ENCODE data around the gene AMPD2.

The AMPD2 gene

DNA sequence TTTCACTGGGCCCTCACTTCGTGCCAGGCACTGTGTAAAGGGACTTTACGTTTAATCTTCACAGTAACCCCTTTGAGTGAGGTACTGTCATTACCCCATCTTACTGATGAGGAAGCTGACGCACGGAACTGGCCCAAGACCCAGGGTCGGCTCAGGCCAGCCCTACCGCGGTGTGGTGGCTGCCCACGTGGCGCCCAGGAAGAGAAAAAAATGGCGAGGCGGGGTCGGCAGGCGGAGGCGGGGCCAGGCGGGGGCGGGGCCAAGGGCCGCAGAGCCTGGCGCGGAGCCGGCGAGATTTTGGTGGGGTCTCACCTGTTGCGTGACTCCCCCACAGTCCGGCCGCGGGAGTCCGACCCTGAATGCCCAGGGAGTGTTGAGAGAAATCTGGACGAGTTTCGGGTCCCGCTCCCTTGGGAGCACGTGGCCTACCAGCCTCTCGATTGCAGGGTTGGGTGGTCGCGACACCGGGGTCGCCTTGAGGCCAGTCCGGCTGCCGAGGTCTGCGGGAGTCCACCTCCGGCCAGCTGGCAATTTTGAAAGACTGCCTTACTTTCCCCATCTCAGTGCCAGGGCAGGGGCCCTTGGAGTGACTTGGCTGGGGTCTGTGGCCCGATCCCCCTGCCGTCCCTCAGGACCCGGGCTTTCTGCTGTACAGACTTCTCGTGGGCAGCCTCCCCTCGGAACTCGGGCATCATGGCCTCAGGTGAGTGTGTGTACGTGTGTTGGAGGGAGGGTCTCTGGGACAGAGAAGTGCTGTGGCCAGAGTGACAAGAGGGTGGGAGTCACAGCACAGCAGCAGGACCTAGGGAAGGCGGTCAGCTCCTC, at the start of gene AMPD2, which contains the start of gene GNAT2:
Gene AMPD2 (plus strand): TSS at position 262 of the 825 bp plus-strand sequence. CDS start 1,339 bp downstream, outside the sequence.
Gene GNAT2 (minus strand): TSS at position 41 of the 825 bp plus-strand sequence. CDS start 6,746 bp downstream, outside the sequence.
- DNase-seq (ENCODE audit: low spot score) = peak; percentile 82

DNA sequence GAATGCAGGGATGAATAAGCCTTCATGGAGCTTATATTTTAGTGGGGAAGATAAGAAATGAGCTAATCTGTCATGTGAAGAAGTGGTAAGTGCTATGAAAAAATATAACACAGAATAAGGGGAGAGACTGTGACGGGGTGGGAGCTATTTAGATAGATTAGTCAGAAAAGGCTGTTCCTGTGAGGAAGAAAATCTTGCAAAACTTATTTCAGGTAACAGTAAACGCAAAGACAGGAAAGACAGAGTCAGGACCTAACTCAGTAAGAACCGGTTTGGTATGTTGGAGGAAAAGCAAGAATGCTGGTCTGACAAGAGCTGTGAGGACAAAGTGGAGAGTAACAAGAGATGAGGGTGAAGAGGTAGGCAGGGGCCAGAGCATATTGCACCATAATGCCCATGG, 49.2 kb upstream of the AMPD2 start:
- no peak for DNase-seq (ENCODE audit: low spot score)

DNA sequence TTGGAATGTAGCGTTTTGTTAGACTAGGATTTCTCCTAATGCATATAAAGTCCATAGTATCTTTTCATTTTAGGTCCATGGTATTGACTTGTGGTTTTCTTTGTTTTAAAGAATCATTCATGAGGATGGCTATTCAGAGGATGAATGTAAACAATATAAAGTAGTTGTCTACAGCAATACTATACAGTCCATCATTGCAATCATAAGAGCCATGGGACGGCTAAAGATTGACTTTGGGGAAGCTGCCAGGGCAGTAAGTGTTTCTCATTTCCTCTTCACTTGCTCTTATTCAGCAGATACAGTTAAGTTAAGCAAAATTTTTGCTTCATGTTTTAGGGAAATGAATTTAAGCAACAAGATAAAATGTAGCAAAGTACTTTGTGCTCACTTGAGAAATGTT, 45.9 kb upstream of the AMPD2 start:
- DNase-seq (ENCODE audit: low spot score) = no peak

DNA sequence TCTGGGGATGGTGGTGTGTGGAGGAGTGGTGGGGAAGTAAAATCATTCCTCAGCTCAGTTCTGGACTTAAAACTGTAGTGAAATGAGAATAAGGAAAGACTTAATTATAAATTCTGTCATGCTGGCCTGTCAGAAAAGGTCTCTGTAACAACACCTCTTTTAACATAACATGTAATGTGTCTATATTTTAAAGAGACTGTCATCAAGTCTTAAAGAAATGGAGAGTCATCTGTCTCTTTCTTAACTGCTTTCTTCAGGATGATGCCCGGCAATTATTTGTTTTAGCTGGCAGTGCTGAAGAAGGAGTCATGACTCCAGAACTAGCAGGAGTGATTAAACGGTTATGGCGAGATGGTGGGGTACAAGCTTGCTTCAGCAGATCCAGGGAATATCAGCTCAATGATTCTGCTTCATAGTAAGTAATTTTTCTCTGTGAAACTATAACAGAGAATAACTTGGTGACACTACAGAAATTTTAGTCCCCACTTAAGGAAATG, 40.6 kb upstream of the AMPD2 start:
- DNase-seq (ENCODE audit: low spot score) = no peak

DNA sequence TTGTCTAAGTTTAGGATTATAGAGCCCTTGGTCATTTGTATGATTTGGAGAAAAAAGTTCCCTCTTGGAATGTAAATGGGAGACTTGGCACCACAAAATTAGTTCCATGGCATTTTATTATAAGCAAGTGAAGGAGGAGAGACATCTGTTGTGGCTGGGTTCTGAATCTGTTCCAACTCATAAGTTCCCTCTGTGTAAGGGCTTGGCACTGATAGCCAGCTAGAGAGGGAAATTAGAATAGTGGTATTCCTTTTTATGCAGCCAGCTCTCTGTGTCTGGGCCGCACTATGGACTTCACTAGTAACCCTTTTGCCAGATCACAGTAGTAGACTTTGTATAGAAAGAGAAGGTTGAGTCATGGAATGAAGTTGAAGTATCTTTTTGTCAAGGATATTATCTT, 40.1 kb upstream of the AMPD2 start:
- no peak for DNase-seq (ENCODE audit: low spot score)

DNA sequence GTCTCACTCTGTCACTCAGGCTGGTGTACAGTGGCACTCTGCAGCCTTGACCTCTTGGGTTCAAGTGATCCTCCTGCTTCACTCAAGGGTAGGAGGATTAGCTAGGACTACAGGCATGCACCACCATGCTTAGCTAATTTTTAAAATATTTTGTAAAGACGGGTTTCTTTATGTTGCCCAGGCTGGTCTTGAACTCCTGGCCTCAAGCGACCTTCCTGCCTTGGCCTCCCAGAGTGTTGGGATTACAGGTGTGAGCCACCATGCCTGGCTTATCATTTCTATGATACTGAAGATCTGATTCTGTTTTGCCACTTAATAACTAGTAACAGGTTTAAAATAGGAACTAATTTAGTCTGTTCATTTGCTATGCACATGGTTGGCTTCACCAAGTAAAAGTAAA, 37.6 kb upstream of the AMPD2 start:
- no peak for DNase-seq (ENCODE audit: low spot score)

DNA sequence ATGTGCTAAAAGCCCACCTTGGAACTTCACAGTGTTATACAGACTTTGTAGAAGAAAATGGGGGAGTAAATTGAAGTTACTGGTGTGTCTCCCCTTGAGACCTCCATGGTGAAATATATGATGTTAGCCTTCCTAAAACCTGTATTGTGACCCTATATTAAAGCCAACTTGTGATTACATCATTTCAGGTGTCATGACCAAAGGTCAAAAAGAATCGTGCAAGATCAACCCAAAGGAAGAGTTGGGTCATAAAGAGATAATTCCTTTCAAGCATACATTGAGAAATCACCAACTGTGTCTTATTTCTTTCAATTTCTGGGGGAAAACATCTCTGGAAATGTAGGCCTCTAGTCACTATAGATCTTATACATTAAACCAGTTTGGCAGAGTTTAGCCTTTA, 34.9 kb upstream of the AMPD2 start:
- DNase-seq (ENCODE audit: low spot score) = no peak

DNA sequence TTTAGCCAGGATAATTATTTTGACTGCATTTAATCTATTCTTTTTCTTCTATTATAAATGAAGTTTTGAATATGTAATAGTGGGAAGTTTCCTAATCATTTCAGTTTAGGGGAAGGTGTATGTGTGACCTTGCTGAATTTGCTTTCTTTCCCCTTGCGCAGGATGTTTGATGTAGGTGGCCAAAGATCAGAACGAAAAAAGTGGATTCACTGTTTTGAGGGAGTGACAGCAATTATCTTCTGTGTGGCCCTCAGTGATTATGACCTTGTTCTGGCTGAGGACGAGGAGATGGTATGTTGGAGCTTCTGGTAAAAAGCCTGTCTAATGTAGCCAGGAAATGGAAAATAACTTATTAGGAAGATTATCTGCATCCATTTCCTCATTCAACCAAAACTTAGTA, 33.6 kb upstream of the AMPD2 start:
- DNase-seq (ENCODE audit: low spot score) = no peak

DNA sequence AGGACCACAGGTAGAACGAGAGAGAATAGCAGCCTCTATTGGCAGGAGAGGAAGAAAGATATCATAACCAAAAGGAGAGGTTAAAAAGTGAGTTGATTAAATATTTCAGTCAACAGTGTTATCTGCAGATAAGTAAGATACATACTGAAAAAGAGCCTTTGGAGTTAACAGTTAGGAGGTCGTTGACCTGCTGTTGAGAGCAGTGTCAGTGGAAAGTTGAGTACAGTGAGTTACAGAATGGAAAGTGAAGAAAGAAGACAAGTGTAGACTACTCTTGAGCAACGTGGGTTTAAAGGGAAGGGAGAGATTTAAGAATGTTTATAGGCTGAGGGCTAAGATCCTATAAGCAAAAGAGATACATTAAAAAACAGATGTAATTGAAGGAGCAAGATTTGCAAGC, 30.5 kb upstream of the AMPD2 start:
- DNase-seq (ENCODE audit: low spot score) = no peak

DNA sequence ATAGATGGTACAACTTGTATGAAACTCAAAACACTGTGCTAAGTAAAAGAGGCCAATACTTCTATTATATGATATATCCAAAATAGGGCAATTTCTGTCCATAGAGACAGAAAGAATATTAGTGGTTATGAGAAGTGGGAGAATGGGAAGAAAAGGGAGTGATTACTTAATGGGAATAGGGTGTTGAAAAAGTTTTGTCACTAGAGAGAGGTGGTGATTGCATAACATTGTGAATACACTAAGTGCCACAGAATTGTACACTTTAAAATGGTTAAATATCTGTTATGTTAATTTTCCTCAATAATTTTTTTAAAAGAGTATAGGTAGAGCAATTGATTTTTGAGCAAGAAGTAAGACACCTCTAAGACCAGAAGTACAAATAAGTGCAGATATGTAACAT, 30.0 kb upstream of the AMPD2 start:
- DNase-seq (ENCODE audit: low spot score) = no peak

DNA sequence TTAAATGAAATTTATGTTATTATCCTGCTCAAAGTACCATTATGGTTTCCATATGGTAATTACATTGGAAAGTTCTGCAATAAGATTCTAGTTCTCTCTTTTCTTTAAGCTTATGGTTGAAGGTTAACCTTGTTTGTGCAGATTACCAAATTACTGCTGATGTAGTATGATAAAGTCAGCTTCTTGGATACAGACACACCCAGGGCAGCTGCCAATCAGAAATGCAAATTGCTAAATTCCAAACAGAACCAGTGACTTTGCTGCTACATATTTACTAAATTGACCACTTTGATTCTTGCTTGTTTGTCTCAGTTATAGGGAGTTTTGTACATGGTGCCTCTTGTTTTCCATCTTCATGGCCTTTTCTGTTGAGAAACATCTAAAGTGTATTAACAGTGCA, 26.7 kb upstream of the AMPD2 start:
- no peak for DNase-seq (ENCODE audit: low spot score)

DNA sequence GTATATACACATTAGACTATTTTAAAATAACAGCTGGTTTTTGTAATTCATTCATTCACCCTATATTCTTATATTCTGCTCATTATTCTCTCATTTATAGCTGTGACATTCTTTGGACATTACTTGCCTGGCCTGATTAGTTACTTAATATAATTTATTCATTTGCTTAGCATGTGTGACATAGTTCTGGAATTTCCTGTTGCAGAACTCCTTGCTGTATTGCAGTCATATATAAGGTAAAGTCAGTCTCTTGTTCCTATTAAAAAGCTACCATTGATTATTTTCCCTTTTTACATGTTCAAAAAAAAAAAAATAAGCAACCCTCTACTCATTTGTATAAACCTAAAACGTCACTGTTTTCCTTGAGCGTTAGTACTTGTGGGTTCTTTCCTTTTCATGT, 24.1 kb upstream of the AMPD2 start:
- no peak for DNase-seq (ENCODE audit: low spot score)

DNA sequence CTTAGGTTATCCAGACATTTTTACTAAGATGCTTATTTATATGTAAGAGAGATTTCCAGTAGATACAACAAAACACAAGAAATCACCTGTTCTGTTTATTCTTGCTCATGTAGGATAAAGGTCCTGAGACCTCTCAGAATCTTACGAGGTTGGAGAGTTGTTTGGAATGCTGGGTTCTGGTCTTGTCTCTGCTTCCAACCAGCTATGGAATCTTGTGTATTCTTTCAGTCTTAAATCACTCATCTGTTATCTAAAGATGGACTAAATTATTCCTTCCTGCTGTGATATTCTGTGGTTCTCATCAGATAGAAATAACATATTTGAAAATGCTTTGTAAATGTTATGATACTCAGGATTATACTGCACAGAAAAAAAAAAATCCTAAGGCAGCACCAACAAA, 21.5 kb upstream of the AMPD2 start:
- DNase-seq (ENCODE audit: low spot score) = no peak

DNA sequence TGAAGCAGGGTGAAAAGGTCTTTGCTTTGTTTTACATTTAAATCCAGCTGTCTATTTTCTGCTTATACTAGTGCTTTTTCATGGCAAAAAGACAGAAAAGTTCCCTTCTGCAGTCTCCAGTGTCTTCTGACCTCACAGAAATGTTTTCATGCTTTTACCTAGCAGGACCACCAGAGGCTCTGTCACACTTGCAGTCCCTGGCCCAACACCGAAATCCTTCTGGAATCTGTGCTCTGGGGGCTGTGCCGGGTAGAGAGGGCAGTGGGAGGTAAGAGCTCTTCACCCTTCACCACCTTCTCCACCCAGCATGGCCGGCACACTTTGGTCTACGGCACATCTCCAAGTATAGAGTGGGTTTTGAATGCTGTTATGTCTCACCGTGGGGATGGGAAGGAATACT, 21.0 kb upstream of the AMPD2 start:
- DNase-seq (ENCODE audit: low spot score) = no peak

DNA sequence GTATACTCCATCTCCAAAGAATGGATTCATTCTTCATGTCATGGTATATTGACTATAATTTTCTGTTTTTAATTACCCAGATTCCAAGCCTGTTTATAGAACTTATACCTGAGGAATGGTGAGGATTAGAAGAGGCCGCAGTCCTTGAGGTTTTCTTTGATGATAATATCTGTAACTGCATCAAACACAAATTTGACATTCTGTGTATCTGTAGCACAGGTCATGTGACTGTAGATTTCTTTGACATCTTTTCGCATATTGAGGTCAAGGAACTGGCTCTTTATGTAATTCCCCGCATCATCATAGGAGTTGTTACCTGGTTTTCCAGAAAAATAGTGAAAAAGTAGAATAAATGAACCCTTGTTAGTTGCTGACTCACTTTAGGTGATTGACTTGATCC, 16.4 kb upstream of the AMPD2 start:
- no peak for DNase-seq (ENCODE audit: low spot score)

DNA sequence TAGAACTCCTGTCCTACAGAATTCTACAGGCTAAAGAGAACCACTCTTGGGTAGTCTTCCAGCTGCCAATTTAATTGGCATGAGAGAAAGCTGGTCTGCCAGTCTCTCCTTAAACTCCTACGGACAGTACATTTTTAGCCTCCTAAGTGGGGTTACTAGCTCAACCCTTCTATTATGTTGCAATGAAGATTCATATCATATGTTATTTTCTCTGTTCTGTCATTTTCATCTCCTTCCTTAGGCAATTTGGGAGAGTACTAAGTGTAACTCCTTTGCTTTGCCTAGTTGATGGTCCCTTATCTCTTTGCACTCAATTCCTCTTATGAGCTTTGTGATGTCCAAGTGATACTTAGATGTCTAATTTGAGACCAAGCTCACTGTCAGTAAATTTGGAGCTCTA, 14.3 kb upstream of the AMPD2 start:
- DNase-seq (ENCODE audit: low spot score) = no peak

DNA sequence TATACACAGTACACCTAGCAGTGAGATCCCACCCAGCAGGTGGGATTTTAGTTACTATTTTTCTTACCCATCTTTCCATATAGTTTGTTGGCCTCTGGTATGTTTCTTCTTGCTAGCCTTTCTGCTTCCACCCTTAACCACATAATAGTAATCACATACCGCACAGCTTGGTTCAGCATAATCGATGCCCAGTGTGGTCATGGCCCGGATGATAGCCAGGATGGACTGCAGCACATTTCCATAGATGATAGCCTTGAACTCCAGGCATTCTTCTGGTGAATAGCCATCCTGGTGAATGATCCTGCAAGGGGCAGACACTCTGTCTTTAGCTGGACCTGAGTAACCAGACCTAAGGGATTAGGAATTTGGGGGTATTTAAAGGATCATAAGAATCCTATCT, 9.8 kb upstream of the AMPD2 start:
- DNase-seq (ENCODE audit: low spot score) = no peak

DNA sequence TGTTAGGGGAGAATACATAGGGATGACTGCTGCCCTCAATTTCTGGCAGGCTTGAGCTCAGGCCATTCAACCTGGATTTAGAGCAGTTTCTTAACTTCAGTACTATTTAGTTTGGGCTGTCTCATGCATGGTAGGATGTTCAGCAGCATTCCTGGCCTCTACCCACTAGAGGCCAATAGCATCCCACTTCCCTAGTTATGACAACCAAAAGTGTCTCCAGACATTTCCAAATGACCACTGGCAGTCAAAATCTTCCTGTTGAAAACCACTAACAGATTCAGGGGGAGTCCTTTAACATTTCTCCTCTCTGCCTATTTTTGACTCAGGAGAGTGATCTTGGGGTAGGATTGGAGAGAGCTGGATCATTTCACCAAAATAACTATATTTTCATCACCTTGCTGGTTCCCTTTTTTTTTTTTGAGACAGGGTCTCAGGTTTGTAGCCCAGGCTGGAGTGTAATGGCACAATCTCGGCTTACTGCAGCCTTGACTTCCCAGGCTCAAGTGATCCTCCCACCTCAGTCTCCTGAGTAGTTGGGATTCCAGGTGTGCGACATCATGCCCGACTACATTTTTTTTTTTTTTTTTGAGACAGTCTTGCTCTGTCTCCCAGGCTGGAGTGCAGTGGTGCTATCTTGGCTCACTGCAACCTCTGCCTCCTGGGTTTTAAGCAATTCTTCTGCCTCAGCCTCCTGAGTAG, 8.9 kb upstream of the AMPD2 start:
- no peak for DNase-seq (ENCODE audit: low spot score)

DNA sequence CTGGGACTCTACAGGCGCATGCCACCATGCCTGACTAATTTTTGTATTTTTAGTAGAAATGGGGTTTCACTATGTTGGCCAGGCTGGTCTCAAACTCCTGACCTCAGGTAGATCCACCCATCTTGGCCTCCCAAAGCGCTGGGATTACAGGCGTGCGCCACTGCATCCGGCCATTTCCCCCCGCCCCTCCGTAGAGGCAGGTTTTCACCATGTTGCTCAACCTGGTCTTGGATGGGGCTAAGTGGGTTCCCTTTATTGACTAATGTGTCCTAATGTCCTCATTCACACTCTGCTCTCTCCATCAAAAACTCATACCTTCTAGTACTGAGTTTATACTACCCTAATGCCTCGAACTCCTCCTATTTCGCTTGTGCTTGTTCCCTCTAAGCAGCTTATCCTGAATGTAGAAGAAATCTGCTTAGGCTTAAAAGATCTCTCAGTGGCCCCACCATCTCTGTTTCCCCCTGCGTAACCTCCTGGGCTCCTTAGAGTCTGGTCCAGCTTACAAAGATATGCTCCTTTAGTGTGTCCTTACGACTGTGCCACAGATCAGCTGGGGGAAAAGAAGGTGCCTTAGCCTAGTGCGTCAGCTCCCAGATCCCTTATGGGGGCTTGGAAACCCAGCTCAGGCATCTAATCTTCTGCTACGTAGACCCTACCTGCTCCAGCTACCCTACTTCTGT, 8.2 kb upstream of the AMPD2 start:
- DNase-seq (ENCODE audit: low spot score) = no peak

DNA sequence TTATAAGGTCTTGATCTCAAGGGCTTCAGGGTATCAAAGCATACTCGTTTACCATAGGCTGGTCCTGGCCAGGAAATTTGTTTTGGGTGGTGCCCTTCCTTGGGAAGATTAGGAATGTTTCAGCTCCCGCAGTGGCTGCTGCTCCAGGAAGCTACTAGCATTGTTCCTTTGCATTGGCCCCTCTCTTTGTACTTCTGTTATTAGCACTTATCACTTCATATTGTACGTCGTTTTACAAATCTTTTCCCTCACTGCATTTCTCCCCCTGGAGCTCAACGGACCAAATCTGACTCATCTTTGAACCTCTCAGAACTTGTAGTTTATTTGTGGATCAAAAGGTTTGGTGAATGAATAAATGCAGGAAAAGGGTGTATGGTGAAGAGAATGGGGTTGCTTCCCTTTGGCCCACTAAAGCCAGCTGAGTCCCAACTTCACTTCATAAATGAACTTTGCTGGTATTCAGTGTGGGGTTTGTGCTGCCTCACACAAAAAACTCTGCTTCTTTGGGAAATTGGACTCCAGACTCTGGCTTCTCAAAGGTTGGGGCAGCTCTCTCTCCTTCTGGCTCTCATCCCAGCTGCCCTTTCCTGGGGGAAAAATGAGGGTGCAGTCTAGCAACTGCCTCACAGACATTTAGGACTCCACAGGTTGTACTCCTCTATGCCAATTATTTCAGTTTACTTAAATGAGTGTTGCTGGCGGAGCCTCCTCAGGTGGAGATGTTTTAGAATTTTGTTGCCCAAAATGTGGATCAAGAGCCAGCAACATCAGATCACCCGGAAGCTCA, 6.1 kb upstream of the AMPD2 start:
- DNase-seq (ENCODE audit: low spot score) = no peak

DNA sequence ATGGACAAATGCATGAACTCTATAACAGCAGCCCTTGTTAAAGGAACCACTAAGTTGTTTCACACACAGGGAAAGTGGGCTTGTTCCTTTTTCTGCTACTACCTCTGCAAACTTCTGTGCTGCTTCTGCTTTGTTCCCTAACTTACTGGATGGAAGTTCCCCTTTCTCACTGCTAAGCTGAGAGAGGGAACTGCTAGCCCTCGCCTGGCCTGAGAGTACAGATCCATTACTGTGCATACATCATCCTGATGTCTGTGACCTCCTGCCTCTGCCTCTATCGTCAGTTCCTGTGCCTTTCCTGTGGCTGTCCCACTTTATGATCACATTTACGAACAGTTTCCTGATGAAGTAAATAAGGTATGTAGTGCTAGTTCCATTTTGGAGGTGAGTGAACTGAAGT, 3.8 kb upstream of the AMPD2 start:
- DNase-seq (ENCODE audit: low spot score) = no peak

DNA sequence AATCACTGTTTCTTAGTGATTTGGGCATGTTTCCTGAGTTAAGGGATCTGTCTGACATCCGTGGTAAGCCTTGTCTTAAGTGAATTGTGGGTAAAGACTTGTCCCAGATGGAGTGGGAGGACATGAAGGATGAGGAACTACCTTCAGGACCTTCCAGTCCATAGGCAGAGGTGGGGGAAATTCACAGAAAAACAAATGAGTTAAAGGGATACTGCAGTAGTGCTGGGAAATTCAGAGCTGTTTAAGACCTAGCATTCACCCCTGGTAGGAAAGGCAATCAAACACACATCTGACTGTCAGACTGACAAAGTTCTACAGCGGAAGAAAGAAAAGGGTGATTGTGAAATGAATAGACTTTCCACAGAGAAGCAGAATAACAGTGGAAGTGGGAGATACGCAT, 3.2 kb upstream of the AMPD2 start:
- DNase-seq (ENCODE audit: low spot score) = no peak
